Stimulated activated CD4-positive, alpha-beta T cell treated with anti-CD3 and anti-CD28 coated beads, Interleukin-2, amount 100 ng/mL, for 48 hours (primary cell): ENCODE measurements around the gene SHD.
"Not testable (repeated sequence)": the region's sequence is repeated elsewhere in the genome, so short reads cannot be mapped to it uniquely, and the experiment has no call there.

Source experiments
- DNase-seq, 2 donors: peaks; one replicate each; pipeline ENCODE4 v3.0.0-alpha.2; 2020

The SHD gene

DNA sequence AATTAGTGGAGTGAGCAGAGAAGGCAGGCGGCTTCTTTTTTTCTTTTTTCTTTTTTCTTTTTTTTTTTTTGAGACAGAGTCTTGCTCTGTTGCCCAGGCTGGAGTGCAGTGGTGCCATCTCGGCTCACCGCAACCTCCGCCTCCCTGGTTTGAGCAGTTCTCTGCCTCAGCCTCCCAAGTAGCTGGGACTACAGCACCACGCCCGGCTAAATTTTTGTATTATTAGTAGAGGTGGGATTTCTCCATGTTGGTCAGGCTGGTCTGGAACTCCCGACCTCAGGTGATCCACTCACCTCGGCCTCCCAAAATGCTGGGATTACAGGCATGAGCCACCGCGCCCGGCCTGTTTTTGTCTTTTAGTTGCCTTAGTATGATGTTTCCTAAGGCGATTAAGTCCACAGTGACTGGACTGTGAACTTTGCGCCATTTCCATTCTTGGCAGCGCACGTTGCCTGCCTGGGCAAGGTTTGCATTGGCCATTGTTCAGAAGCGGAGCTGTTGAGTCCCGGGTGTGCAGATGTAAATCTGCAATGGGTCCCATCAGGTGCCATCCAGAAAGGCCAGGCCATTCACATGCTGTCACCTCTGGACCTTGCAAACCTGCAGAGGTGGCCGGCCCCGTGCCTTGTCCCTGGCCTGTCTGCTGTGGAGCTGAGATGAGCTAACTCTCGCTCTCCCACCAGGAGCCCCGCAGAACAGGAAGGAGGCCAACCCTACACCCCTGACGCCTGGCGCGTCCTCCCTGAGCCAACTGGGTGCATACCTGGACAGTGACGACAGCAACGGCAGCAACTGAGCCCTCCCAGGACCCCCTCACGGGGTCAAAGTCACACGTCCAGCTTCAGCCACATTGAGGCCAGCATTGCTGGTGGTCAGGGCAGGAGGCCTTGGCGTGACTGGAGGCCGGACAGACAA, 10.9 kb upstream of the SHD start:
- no peak for DNase-seq

DNA sequence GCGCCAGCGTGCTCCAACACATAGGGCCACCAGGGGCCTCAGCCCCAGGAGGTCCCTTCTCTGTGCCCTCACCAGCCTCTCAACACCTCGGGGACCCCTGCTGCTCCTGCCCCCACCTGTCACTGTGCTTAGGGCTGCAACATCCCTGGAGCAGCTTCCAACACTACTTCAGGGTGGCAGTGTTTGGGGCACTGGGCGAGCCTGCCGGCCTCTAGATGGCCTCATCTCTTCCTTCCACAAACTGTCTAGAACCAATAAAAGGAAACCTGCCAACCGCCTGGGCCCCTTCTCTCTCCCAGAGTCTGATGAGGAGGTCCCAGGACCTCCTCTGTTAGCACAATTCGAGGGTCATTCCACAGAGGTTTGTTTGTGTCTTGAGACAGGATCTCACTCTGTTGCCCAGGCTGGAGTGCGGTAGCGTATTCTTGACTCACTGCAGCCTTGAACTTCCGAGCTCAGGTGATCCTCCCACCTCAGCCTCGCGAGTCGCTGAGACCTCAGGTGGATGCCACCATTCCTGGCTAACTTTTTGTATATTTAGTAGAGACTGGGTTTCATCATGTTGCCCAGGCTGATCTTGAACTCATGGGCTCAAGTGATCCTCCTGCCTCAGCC, 10.1 kb upstream of the SHD start:
- DNase-seq = no peak

DNA sequence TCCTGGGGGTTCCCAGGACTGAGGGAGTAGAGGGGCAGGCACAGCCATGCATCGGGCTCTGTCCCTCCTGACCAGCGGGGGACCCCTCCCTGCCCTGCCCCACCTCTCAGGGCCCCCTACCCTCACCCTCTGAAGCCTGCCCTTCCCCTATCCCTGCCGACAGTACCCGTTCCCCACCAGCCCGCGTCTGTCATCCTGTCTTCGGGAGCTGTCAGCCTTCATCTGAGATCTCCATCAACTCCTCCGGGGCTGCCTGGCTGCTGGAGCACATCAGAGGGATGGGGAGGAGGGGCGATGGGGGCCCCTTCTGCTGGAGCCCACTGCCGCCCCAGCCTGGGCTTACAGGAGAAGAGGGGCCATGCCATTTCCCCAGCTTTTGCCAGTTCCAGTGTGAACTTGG, 6.2 kb upstream of the SHD start:
- DNase-seq = no peak

DNA sequence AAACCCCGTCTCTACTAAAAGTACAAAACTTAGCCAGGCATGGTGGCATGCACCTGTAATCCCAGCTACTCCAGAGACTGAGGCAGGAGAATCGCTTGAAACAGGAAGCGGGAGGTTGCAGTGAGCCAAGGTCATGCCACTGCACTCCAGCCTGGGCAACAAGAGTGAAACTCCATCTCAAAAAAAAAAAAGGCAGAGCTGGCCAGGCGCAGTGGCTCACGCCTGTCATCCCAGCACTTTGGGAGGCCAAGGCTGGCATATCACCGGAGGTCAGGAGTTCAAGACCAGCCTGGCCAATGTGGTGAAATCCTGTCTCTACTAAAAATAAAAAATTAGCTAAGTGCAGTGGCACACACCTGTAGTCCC, 4.8 kb upstream of the SHD start:
- not testable (repeated sequence) for DNase-seq

DNA sequence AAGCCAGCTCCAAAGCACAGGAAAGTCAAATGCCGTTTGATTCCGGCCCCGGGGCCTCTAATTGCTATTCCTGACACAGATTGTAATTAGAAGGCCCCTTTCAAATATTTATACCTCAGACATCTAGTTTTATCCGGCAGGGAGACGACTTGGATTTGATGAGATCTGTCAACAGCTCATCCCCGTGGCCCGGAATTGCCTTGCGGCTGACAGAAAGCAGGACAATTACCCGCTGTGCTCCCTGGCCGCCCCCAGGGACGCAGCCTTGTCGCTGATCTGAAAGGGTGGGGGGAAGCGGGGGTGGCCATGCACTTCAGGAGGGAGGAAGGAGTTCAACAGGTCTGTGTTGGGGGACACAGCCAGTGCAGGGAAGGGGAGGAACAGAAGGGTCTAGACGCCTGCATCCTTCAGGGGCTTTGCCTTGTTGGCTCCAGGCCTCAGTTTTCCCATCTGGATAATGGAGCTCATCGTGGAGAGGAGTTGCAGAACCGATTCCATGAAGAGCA, 1.8 kb upstream of the SHD start:
- no peak for DNase-seq

DNA sequence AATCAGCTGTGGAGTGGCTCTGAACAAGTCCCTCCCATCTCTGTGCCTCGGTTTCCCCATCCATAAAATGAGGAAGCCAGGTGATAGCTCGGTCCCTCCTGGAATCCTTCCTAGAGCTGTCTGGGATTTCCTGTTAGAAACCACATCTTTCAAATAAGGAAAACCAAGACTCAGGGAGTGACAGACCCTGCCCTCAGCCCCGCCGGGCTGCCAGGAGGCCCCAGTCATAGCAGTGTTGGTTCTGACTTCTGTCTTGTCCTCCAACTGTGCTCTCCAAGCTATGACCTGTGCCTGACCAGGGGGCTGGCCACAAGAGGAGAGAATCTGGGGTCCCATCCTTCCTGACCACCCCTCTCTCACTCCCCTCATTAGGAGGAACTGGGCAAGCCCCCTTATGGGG, 1.1 kb upstream of the SHD start:
- no peak for DNase-seq

DNA sequence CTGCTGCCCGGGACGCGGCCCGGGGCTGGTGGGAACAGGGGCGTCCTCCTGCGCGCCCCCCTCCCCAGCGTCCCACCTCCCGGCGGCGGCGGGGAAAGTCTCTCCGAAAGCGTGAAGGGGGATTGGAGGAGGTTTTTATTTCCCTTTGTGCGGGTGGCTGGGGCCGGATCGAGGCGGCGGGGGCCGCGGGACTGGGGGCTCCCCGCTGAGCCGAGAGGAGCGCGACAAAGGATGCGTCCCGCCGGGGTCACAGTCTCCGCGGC, 132 bp downstream of the SHD start:
- DNase-seq = no peak

DNA sequence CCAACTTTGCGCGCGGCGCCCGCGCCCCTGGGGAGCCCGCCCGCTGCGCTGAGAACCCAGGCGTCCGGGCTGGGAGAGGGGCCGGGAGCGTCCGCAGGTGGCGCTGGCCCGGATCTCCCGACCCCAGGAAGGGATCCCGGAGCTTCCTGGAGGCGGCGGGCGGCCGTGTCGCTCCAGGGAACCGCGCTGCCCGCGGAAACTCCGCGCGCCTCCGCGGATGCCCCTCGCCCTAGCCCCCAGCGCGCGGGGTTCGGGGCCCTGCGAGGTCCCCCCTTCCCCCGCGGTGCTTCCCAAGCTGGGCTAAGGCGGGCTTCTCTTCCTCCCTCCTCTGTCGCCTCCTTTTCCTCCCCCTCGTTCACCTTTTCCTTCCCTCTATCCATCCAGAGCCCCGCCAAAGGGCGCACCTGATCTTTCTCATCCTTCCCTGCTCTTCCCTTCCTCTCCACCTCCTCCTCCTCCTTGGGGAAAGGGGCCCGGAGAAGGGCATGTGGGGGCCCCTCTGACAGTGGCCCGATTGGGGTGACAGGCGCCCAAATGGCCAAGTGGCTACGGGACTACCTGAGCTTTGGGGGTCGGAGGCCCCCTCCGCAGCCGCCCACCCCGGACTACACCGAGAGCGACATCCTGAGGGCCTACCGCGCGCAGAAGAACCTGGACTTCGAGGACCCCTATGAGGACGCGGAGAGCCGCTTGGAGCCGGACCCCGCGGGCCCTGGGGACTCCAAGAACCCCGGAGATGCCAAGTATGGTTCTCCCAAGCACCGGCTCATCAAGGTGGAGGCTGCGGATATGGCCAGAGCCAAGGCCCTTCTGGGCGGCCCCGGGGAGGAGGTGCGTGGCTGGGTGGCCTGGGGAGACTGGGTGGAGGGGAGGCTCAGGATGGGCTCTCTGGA, 710 bp downstream of the SHD start:
- no peak for DNase-seq

DNA sequence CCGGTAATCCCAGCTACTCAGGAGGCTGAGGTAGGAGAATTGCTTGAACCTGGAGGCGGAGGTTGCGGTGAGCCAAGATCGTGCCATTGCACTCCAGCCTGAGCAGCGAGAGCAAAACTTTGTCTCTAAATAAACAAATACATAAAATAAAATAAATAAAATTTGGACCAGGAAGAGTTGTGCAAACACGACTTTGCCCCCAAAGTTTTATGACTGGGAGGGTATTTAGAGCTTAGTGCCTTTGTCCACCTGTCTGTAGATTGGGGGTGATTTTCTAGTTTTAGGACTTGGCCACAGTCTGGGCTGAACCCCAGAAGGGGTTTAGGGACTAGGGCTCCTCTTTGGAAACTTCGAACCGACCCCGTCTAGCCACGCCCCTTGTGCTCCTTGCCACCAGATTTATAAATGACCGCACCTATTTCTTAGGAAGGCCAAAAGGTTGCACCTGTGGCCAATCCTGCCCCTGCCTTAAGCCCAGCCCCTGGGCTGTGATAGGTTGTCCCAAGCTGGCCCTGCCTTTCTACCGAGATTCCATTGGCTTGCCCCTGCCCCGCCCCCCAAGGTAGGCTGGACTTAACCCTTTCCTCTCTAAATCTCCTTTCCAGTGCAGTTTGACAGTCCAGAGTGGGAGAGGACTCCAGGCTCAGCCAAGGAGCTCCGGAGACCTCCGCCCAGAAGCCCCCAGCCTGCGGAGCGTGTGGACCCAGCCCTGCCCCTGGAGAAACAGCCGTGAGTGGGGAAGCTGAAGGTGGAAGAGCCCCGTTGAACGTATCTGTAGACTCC, 5.3 kb downstream of the SHD start:
- DNase-seq = no peak

DNA sequence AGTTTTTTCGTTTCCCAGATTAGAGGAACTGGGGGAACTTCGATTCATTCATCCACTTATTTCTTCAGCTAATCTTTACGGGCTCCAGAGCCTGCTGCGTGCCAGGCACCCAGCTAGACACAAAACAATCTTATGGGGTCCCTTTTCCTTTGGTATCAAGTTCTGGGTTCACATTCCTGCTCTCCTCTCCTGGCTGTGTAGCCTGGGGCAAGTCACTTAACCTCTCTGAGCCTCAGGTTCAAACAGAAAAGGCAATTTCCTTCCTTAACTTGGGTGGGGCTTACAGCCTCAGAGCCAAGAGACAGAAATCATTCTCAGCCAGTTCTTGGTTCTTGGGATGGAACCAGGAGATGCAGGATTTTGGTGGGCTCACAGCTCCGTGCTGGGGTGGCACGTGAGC, 5.9 kb downstream of the SHD start:
- no peak for DNase-seq

DNA sequence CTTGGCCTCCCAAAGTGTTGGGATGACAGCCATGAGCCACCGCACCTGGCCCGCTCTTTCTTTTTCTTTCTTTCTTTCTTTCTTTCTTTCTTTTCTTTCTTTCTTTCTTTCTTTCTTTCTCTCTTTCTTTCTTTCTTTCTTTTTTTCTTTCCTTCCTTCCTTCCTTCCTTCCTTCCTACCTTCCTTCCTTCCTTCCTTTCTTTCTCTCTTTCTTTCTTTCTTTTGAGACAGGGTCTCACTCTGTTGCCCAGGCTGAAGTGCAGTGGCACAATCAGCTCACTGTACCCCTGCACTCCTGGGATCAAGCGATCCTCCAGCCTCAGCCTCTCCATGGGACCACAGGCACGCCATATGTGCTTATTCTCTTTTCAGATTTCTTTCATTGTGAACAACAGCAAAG, 7.1 kb downstream of the SHD start:
- not testable (repeated sequence) for DNase-seq

DNA sequence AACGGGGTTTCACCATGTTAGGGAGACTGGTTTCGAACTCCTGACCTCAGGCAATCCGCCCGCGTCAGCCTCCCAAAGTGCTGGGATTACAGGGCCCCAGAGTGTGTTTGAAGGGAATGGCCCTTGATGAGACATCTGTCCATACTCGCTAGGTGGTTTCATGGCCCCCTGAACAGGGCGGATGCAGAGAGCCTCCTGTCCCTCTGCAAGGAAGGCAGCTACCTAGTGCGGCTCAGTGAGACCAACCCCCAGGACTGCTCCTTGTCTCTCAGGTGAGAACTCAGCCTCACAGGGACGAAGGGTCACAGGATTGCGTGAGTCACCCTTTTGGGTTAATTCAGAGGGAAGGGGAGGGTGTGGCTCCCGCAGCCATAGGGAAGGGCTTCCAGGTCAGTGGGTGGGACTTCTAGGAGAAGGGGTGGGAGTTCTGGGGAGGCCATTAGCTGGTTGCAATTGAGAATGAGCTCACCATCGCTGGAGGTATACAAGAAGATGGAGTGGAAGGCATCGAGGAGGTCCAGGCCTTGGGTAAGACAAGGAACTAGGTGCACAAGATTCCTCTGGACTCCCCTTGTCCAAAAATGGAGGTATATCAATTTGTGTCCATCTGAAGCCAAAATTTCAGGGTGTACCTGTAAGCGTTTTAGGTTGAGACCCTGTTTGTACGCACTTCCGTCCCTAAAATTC, 9.2 kb downstream of the SHD start:
- DNase-seq = no peak

DNA sequence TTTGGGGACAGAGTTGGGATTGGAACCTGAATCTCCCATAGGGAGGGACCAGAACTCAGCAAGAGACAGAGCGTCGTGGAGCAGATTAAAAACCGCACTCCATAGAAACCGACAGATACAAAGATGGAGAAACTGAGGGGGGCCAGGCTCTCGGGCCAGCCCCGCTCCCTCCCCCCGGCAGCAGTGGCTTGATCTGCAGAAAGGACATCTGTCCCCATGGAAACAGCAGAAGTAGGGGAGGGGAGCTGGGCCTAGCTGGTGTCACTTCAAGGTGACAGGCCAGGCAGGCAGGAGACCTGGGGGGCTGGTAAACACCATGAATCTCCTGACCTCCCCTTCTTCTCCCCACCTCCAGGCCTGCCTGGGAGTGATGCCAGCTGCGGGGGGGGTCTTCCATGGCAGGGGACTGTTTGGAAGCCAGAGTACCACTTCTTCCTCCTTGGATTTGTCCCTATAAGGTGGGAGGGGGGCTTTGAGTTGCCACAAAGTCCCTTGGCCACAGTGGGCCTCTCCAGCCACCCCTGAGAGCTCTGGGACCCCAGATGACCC, 12.2 kb downstream of the SHD start:
- no peak for DNase-seq

DNA sequence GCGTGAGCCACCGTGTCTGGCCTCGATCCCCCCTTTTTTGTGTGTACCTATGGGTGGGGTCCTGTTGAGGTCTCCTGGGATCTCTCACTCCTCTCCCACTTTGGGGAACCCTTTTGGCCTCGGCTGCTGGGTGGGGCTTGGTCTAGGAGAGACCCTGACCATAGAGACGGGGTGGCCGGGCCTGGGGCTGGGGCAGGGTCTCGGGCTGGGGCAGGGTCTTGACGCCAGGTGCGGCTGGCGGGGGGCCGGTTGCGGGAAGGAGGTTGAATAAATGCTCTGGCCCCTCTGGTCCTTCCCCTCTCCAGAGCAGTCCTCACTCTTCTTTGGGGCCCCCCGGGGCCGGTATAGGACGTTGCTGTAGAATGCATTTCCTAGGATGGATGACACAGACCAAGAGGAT, 13.4 kb downstream of the SHD start:
- no peak for DNase-seq

DNA sequence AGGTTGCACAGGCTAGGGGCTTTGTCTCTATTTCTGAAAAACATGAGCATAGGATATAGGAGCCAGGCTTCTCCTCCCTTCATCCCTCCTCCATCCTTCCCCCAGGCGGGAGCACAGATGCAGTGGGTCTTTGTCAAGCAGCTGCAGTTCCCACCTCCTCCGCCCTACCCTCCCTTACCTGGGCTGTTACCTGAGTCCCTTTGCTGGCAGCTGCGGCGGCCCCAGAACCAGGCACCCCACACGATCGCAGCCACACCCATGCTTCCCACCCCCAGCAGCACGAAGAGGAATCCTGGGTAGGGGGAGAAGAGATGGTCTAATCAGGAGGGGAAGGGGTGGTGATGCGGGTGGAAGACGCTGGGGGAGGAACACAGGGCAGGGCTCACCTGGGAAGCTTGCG, 15.3 kb downstream of the SHD start:
- no peak for DNase-seq

DNA sequence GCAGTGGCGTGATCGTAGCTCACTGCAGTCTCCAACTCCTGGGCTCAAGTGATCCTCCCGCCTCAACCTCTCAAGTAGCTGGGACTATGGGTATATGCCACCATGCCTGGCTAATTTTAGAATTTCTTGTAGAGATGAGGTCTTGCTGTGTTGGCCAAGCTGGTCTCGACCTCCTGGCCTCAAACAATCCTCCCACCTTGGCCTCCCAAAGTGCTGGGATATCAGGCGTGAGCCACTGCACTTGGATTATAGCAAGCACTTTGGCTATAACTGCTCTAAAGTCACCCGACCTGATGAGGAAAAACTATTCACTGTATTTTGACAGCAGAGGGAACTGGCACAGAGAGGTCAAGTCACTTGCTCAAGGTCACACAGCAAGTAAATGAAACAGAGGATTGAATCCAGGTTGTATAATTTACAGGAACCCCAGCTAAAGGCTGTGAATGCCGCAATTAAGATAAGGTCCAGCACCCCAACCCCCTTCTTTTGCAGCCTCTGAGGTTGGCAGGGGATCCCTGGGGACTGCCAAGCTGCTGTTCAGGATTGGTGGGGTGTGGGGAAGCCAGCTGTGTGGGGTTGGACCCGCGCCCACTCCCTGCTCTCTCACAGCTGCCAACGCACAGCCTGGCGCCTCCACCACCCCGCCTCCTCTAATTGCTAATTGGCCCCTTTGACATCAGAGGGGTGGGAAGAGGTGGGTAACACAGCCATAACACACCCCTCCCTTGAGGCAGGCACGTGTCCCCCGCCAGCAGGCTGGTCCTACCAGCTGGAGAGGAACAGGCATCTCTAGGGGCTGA, 17.1 kb downstream of the SHD start:
- DNase-seq = no peak

DNA sequence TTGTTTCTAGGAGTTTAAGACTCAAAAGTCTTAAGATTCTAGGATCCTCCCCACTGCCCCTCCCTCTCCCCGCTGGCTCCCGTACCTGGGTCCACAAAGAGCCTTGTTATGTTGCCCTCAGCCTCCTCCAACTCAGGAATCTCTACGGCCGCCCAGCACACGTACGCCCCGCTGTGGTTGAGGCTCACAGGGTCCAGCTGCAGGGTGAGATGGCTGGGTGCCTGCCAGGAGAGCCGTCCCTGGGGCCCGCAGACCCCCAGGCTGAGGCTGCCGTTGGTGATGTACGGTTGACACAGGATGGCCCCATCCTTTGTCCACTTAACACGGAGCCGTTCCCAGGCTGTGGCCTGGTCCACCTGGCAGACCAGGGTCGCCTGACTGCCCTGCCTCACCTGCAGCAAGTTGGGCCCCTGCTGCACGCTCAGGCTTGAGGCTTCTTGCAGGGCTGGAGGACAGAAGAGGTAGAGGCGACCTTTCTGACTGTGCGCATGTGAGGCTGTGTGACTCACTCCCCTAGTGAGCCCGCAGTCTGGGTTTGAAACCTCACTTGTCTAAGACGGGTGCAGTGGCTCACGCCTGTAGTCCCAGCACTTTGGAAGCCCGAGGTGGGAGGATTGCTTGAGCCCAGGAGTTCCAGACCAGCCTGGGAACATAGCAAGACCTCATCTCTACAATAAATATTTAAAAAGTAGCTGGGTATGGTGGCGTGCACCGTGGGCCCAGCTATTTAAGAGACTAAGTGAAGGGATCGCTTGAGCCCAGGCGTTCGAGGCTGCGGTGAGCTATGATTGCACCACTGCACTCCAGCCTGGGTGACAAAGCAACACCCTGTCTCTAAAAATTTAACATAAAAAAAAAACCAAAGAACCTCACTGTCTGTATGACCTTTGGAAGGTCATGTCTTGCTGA, 19.1 kb downstream of the SHD start:
- no peak for DNase-seq

DNA sequence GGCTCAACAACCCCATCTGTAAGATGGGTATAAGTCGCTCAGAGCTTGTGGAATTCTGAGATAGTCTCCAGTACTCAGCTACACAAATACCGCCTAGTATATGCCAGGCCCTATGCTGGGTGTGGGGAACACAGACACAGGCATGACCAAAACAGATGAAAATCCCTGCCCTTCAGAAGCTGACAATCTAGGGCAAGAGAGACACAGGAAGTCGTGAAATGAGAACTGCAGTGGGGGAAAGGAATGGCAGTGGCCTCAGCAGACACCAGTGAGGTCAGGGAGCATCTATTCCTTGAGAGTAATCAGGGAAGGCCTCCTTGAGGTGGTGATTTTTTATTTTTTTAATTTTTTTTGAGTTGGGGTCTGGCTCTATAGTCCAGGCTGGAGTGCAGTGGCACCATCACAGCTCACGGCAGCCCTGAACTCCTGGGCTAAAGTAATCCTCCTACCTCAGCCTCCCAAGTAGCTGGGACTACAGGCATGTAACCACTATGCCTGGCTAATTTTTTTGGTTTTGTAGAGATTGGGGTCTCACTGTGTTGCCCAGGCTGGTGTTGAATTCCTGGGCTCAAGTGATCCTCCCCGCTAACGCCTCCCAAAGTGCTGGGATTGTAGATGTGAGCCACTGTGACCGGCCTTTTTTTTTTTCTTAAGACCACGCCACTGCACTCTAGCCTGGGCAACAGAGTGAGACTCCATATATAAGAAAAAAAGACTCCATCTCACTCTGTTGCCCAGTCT, 19.9 kb downstream of the SHD start:
- no peak for DNase-seq

DNA sequence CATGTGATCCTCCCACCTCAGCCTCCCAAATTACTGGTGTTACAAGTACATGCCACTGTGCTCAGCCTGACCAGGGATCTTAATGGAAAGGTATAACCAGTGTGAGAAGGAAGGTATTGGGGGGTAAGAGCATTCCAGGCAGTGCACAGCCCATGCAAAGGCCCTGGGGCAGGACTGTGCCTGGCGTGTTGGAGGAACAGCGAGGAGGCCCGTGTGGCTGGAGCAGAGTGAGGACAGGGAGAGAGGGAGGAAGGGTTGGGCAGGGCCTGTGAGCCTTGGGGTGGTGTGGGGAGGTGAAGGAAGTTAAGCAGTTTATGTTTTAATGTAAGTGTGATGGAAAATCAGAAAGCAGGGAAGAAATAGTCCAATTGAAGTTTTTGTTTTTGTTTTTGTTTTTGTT, 21.5 kb downstream of the SHD start:
- no peak for DNase-seq
